NCI-H2081 treated with DMSO at 0.1 percent for 48 hours (cell line): ENCODE results near the gene ISG20L2.

Experiments
- DNase-seq: peaks from one replicate; lab custom pipeline; 2025; lab: John Stamatoyannopoulos, UW

The ISG20L2 gene

GRCh38 chr1:156752843-156753482 is 24.4 kb upstream of the ISG20L2 start:
- no peak for DNase-seq

GRCh38 chr1:156751757-156752481 is 23.4 kb upstream of the ISG20L2 start:
- peak; percentile 73 for DNase-seq

- DNase-seq, result no peak
Observed at GRCh38 chr1:156751451-156751756, 22.8 kb upstream of the ISG20L2 start, which contains the start of gene HDGF. Gene HDGF (minus strand): TSS chr1:156751675. CDS start chr1:156751429, 246 bp downstream.

- no peak for DNase-seq
Observed at GRCh38 chr1:156750711-156751450, 22.3 kb upstream of the ISG20L2 start.

- no peak for DNase-seq
Observed at GRCh38 chr1:156750191-156750672, 21.7 kb upstream of the ISG20L2 start.

GRCh38 chr1:156749419-156750118 is 21.0 kb upstream of the ISG20L2 start:
- no peak for DNase-seq

- no peak for DNase-seq
Observed at GRCh38 chr1:156748670-156749418, 20.3 kb upstream of the ISG20L2 start.

GRCh38 chr1:156747742-156748669 is 19.4 kb upstream of the ISG20L2 start:
- no peak for DNase-seq

- peak; percentile 77 for DNase-seq
Observed at GRCh38 chr1:156746728-156747631, 18.4 kb upstream of the ISG20L2 start.

GRCh38 chr1:156746406-156746727 is 17.8 kb upstream of the ISG20L2 start:
- DNase-seq, result no peak

- DNase-seq, result no peak
Observed at GRCh38 chr1:156745881-156746280, 17.3 kb upstream of the ISG20L2 start.

GRCh38 chr1:156744786-156745419 is 16.3 kb upstream of the ISG20L2 start:
- DNase-seq, result no peak

GRCh38 chr1:156744344-156744743 is 15.8 kb upstream of the ISG20L2 start:
- DNase-seq, result no peak

GRCh38 chr1:156743367-156744302 is 15.1 kb upstream of the ISG20L2 start:
- DNase-seq, result no peak

- DNase-seq, result no peak
Observed at GRCh38 chr1:156742801-156743200, 14.2 kb upstream of the ISG20L2 start.

- DNase-seq, result no peak
Observed at GRCh38 chr1:156742017-156742416, 13.5 kb upstream of the ISG20L2 start.

GRCh38 chr1:156741481-156741983 is 13.0 kb upstream of the ISG20L2 start:
- no peak for DNase-seq
